ENCODE measurements around the gene MAP2.

- TF ChIP-seq CTCF (IDR thresholded peaks at IDR 0.05; ENCODE audit: low read depth, low read length, missing input control) (no peak), GABPA (IDR thresholded peaks at IDR 0.05 in 1 of 2, conservative IDR thresholded peaks at IDR 0.05 in 1 of 2) (no peak), REST (IDR thresholded peaks at IDR 0.05) (no peak), RXRA (IDR thresholded peaks at IDR 0.05) (no peak), HNF4G (IDR thresholded peaks at IDR 0.05) (no peak), EGR1 (IDR thresholded peaks at IDR 0.05; ENCODE audit: low read depth in 2 of 2) (no peak), ATF3 (IDR thresholded peaks at IDR 0.05) (no peak), YY1 (IDR thresholded peaks at IDR 0.05) (no peak), JUND (IDR thresholded peaks at IDR 0.05) (no peak), HNF4A (conservative IDR thresholded peaks at IDR 0.05) (no peak), TAF1 (conservative IDR thresholded peaks at IDR 0.05) (no peak), SP1 (IDR thresholded peaks at IDR 0.05) (no peak), MAX (IDR thresholded peaks at IDR 0.05) (no peak), RAD21 (IDR thresholded peaks at IDR 0.05) (no peak)
Measured at GRCh38 chr2:209686448-209686847, 262.6 kb downstream of the MAP2 start.

All from liver (tissue), 3 donors.